K562 (cell line): ENCODE results near the gene GALNT12. TPM values are rescaled to one million over a fixed set of nuclear protein-coding genes. Genes with fewer than 3 reads are reported as not detected.

Experiments
- CBX2 ChIP-seq: fragments of 200-600 bp; sonication (generic); IDR thresholded peaks from one replicate; pipeline ENCODE4 v1.6.1; 2012; ENCODE audit warnings: mild to moderate bottlenecking, low read length, inconsistent platforms; ENCODE audit not compliant: insufficient read depth, poor library complexity, severe bottlenecking
- DDX20 ChIP-seq: fragments of 450-650 bp; IDR thresholded peaks from 2 replicates; pipeline ENCODE4 v1.6.1; 2016; ENCODE audit warnings: missing genetic modification characterization, low read depth, mild to moderate bottlenecking, missing compliant biosample characterization, moderate library complexity
- EP400 ChIP-seq: fragments of 450-650 bp; IDR thresholded peaks from 2 replicates; pipeline ENCODE4 v1.6.1; 2017; ENCODE audit warnings: antibody characterized with exemption, mild to moderate bottlenecking, moderate library complexity
- FOXJ3 ChIP-seq: sonication (generic); formaldehyde crosslinking; IDR thresholded peaks from 2 replicates; pipeline ENCODE4 v1.4.0; 2020; ENCODE audit warnings: mild to moderate bottlenecking, missing genetic modification reagents
- HCFC1 ChIP-seq: IDR thresholded peaks from 2 replicates; pipeline ENCODE4 v1.6.1; 2012; ENCODE audit warnings: low read depth, low read length, improper control_type of control experiment
- KDM4B ChIP-seq, 2 experiments: fragments of 450-650 bp in 1 of 2; sonication (generic) in 1 of 2; IDR thresholded peaks; 2 replicates each; pipeline ENCODE4 v1.6.1; 2016 to 2017; ENCODE audit warnings: borderline replicate concordance in 2 of 2, antibody characterized with exemption in 1 of 2, low read depth in 1 of 2, mild to moderate bottlenecking in 1 of 2
- KLF10 ChIP-seq: fragments of 250-450 bp; sonication (Bioruptor Pico); IDR thresholded peaks from 2 replicates; pipeline ENCODE4 v1.6.1; 2021; ENCODE audit warnings: matching md5 sums
- LEF1 ChIP-seq: fragments of 450-650 bp; IDR thresholded peaks from 2 replicates; pipeline ENCODE4 v1.6.1; 2016; ENCODE audit warnings: mild to moderate bottlenecking
- MGA ChIP-seq: fragments of 450-650 bp; IDR thresholded peaks from 2 replicates; pipeline ENCODE4 v1.6.1; 2016; ENCODE audit warnings: mild to moderate bottlenecking, moderate library complexity
- MNT ChIP-seq, 2 experiments: fragments of 450-650 bp; conservative IDR thresholded peaks; 2 replicates each; pipeline ENCODE4 v1.6.1; 2017; ENCODE audit warnings: mild to moderate bottlenecking in 2 of 2, moderate library complexity in 2 of 2
- NR1H2 ChIP-seq: sonication (generic); formaldehyde crosslinking; IDR thresholded peaks from 2 replicates; pipeline ENCODE4 v1.4.0; 2020; ENCODE audit warnings: mild to moderate bottlenecking, missing genetic modification reagents
- PHTF2 ChIP-seq: fragments of 250-450 bp; sonication (Bioruptor Pico); IDR thresholded peaks from 2 replicates; pipeline ENCODE4 v1.5.0; 2021; ENCODE audit warnings: mild to moderate bottlenecking
- SLC30A9 ChIP-seq: fragments of 250-450 bp; sonication (Bioruptor Pico); IDR thresholded peaks from 2 replicates; pipeline ENCODE4 v1.8.0; 2022; ENCODE audit warnings: mild to moderate bottlenecking, moderate library complexity
- YBX1 ChIP-seq: fragments of 450-650 bp; IDR thresholded peaks from 2 replicates; pipeline ENCODE4 v1.7.1; 2016; ENCODE audit warnings: mild to moderate bottlenecking
- ZNF121 ChIP-seq: sonication (generic); formaldehyde crosslinking; conservative IDR thresholded peaks from 2 replicates; pipeline ENCODE4 v1.8.0; 2022; ENCODE audit warnings: missing genetic modification reagents
- ZNF444 ChIP-seq: fragments of 250-450 bp; sonication (Bioruptor Pico); IDR thresholded peaks from 2 replicates; pipeline ENCODE4 v1.4.0; 2020; ENCODE audit warnings: mild to moderate bottlenecking, moderate library complexity
- polyA plus RNA-seq, 8 experiments: library from polyadenylated mRNA; depleted of rRNA in 4 of 8; stranded (reverse) in 5 of 8; unstranded in 3 of 8; fragments of >200 nt; fragmentation: Nextera tagmentation in 2 of 8; fragmentation: Illumina TruSeq in 1 of 8; extraction: Ambion mirVana in 2 of 8; extraction: Trizol in 1 of 8; gene quantifications; 2 replicates each; pipeline versions ENCODE4 v1.2.1 to v1.2.3, GENCODE V29; 2011 to 2014; ENCODE audit warnings: inconsistent platforms in 1 of 8, missing spikeins in 1 of 8
- total RNA-seq, 7 experiments: library from RNA; depleted of rRNA in 6 of 7; stranded (reverse); fragments of >200 nt in 6 of 7; fragmentation: Illumina TruSeq in 2 of 7; extraction: Trizol in 2 of 7; gene quantifications; 2 replicates each; pipeline versions ENCODE4 v1.2.1 to v1.2.3, GENCODE V29; 2011 to 2021; ENCODE audit warnings: low replicate concordance in 1 of 7

The GALNT12 gene
- total and polyA plus RNA-seq, 9 of the 15 experiments (the other 6 are each of a cell fraction or from before 2014, with no cell fraction given): 29.7 to 82.9 (median 44.2) TPM

- TF ChIP-seq MGA (no peak), PHTF2 (peak; percentile 93), KLF10 (0 out of 2 replicates have a peak, but pooled peaks have one; percentile 20), CBX2 (no peak), HCFC1 (no peak), YBX1 (no peak), DDX20 (tag) (peak; percentile 97), EP400 (peak; percentile 39), FOXJ3 (CRISPR knock-in tag) (no peak), NR1H2 (CRISPR knock-in tag) (no peak), LEF1 (peak; percentile 57; the same call in 1 of the 2 replicates), MNT (conservative IDR thresholded peaks at IDR 0.05) (peak in 1 of 2 experiments; percentile 39; a peak in 2 of 4 replicates), ZNF121 (no peak), KDM4B (IDR thresholded peaks at IDR 0.05; ENCODE audit: borderline replicate concordance in 2 of 2, low read depth in 1 of 2) (no peak), SLC30A9 (CRISPR knock-in tag) (0 out of 2 replicates have a peak, but pooled peaks have one; percentile 52), ZNF444 (CRISPR knock-in tag) (peak; percentile 94)
Measured at GRCh38 chr9:98851730-98852459, 44.4 kb downstream of the GALNT12 start (continued).
